CD4-positive, alpha-beta T cell treated with Interleukin-10 for 1 hour (primary cell): Measurements from ENCODE around the gene SHISAL2B.
"Not testable (repeated sequence)": the region's sequence is repeated elsewhere in the genome, so short reads cannot be mapped to it uniquely, and the experiment has no call there.

Experiments used
- DNase-seq: peaks from one replicate; pipeline ENCODE4 v3.0.0-alpha.2; 2020

SHISAL2B gene

GRCh38 chr5:64706074-64706473 is 15.8 kb downstream of the SHISAL2B start:
- DNase-seq = not testable (repeated sequence)

GRCh38 chr5:64707191-64707590 is 16.9 kb downstream of the SHISAL2B start:
- no peak for DNase-seq

- DNase-seq = not testable (repeated sequence)
Observed at GRCh38 chr5:64714495-64714894, 24.2 kb downstream of the SHISAL2B start.

GRCh38 chr5:64722588-64722987 is 32.3 kb downstream of the SHISAL2B start:
- DNase-seq = no peak

- DNase-seq = no peak
Observed at GRCh38 chr5:64727150-64727549, 36.8 kb downstream of the SHISAL2B start.

GRCh38 chr5:64742411-64742810 is 52.1 kb downstream of the SHISAL2B start:
- no peak for DNase-seq

- DNase-seq = no peak
Observed at GRCh38 chr5:64742821-64743220, 52.5 kb downstream of the SHISAL2B start.

GRCh38 chr5:64744914-64745313 is 54.6 kb downstream of the SHISAL2B start:
- no peak for DNase-seq

GRCh38 chr5:64746446-64746845 is 56.1 kb downstream of the SHISAL2B start:
- DNase-seq = no peak

- DNase-seq = no peak
Observed at GRCh38 chr5:64749385-64749784, 59.1 kb downstream of the SHISAL2B start.

GRCh38 chr5:64754066-64754465 is 63.8 kb downstream of the SHISAL2B start:
- no peak for DNase-seq

GRCh38 chr5:64758901-64759300 is 68.6 kb downstream of the SHISAL2B start:
- no peak for DNase-seq

- no peak for DNase-seq
Observed at GRCh38 chr5:64759960-64760660, 69.8 kb downstream of the SHISAL2B start.

- no peak for DNase-seq
Observed at GRCh38 chr5:64763948-64764503, 73.7 kb downstream of the SHISAL2B start.

GRCh38 chr5:64765804-64766504 is 75.7 kb downstream of the SHISAL2B start:
- peak; percentile 9 for DNase-seq

- DNase-seq = no peak
Observed at GRCh38 chr5:64766941-64767340, 76.6 kb downstream of the SHISAL2B start.
